ENCODE measurements around the gene SWT1. TPM values are rescaled to one million over a fixed set of nuclear protein-coding genes. Genes with fewer than 3 reads are reported as not detected.

The SWT1 gene
- total and polyA plus RNA-seq, 9 of the 15 experiments (the other 6 are each of a cell fraction or from before 2014, with no cell fraction given): 1.5 to 3.4 (median 2.3) TPM

DNA sequence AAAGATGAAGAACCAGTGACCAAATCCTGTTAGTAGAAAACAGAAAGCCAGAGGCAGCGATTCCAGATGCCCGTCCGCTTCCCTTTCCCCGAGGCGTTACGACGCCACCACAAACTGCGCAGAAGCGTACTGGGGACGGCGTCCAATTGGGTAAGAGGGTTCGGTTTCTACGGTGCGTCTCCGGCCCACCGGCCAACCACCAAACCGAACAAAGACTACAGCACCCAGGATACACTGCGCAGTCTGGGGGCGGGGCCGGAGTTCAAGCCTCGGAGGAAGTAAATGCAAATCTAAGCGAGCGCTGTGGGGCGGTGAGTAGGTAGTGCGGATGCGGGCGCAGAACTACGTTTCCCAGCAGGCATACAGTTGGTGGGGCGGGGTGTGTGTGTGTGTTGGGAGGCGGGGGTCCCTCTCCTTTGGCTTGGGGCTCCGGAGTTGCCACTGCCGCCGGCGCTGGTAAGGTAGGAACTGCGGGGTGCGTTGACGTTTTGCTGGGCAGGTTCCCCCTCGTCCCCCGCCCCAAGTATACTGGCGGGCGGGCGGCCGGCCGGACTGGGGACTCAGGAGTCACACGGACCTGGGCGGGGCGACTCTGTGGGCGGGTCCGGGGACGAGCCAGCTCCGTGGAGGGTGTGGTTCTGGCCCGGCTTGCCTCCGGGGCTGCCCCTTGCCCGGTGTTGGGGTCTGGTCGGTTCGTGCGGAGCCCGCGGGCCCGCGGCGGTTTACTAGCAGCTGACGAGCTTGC, at the start of gene SWT1, which contains the start of gene TRMT1L (continued):
- TF ChIP-seq TOE1 (IDR thresholded peaks at IDR 0.05; ENCODE audit: borderline replicate concordance) (peak; percentile 83), TOE1 (CRISPR knock-in tag; IDR thresholded peaks at IDR 0.05; ENCODE audit: borderline replicate concordance, low read depth) (no peak), KDM1A (IDR thresholded peaks at IDR 0.05) (no peak), SREBF1 (IDR thresholded peaks at IDR 0.05; ENCODE audit: borderline replicate concordance, low read depth, low read length) (peak; percentile 56; the same call in 1 of the 2 replicates), ZSCAN29 (IDR thresholded peaks at IDR 0.05) (no peak), MAZ (CRISPR knock-in tag; conservative IDR thresholded peaks at IDR 0.05 in 1 of 2, IDR thresholded peaks at IDR 0.05 in 1 of 2) (peak; percentile 95 to 98), RCOR1 (IDR thresholded peaks at IDR 0.05; ENCODE audit: borderline replicate concordance in 1 of 2, low read depth in 2 of 2, low read length in 2 of 2) (peak; percentile 3 to 18; a peak in 1 of 4 replicates), NFYB (IDR thresholded peaks at IDR 0.05; ENCODE audit: extremely low read depth, insufficient read length) (peak; percentile 66), SIN3B (IDR thresholded peaks at IDR 0.05; ENCODE audit: low read depth) (no peak; the same call in 1 of the 2 replicates), ZNF217 (CRISPR knock-in tag; IDR thresholded peaks at IDR 0.05) (no peak), CSDE1 (IDR thresholded peaks at IDR 0.05) (no peak)
- TF ChIP-seq, protein P1, sequence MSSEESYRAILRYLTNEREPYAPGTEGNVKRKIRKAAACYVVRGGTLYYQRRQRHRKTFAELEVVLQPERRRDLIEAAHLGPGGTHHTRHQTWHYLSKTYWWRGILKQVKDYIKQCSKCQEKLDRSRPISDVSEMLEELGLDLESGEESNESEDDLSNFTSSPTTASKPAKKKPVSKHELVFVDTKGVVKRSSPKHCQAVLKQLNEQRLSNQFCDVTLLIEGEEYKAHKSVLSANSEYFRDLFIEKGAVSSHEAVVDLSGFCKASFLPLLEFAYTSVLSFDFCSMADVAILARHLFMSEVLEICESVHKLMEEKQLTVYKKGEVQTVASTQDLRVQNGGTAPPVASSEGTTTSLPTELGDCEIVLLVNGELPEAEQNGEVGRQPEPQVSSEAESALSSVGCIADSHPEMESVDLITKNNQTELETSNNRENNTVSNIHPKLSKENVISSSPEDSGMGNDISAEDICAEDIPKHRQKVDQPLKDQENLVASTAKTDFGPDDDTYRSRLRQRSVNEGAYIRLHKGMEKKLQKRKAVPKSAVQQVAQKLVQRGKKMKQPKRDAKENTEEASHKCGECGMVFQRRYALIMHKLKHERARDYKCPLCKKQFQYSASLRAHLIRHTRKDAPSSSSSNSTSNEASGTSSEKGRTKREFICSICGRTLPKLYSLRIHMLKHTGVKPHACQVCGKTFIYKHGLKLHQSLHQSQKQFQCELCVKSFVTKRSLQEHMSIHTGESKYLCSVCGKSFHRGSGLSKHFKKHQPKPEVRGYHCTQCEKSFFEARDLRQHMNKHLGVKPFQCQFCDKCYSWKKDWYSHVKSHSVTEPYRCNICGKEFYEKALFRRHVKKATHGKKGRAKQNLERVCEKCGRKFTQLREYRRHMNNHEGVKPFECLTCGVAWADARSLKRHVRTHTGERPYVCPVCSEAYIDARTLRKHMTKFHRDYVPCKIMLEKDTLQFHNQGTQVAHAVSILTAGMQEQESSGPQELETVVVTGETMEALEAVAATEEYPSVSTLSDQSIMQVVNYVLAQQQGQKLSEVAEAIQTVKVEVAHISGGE (CRISPR knock-in tag; IDR thresholded peaks at IDR 0.05): peak in 2 of 3 experiments; percentile 80 to 97; a peak in 3 of 6 replicates
- TF ChIP-seq, protein P2, sequence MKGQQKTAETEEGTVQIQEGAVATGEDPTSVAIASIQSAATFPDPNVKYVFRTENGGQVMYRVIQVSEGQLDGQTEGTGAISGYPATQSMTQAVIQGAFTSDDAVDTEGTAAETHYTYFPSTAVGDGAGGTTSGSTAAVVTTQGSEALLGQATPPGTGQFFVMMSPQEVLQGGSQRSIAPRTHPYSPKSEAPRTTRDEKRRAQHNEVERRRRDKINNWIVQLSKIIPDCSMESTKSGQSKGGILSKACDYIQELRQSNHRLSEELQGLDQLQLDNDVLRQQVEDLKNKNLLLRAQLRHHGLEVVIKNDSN (CRISPR knock-in tag; IDR thresholded peaks at IDR 0.05): no peak
